ENCODE results near the gene COMP. TPM values are rescaled to one million over a fixed set of nuclear protein-coding genes. Genes with fewer than 3 reads are reported as not detected.

COMP gene
- polyA plus RNA-seq, 1 experiment, result 9.2 TPM

GRCh38 chr19:18771328-18772242, 19.5 kb downstream of the COMP start:
- H3K36me3 ChIP-seq (ENCODE audit: control insufficient read depth, insufficient read depth, low read length), result peaks cover 1% of the 10 kb centered on the region; the same call in 1 of the 2 replicates
- H3K4me3 ChIP-seq (ENCODE audit: low read depth, low read length), result no peak overlapping the region
- TF ChIP-seq, protein P1, sequence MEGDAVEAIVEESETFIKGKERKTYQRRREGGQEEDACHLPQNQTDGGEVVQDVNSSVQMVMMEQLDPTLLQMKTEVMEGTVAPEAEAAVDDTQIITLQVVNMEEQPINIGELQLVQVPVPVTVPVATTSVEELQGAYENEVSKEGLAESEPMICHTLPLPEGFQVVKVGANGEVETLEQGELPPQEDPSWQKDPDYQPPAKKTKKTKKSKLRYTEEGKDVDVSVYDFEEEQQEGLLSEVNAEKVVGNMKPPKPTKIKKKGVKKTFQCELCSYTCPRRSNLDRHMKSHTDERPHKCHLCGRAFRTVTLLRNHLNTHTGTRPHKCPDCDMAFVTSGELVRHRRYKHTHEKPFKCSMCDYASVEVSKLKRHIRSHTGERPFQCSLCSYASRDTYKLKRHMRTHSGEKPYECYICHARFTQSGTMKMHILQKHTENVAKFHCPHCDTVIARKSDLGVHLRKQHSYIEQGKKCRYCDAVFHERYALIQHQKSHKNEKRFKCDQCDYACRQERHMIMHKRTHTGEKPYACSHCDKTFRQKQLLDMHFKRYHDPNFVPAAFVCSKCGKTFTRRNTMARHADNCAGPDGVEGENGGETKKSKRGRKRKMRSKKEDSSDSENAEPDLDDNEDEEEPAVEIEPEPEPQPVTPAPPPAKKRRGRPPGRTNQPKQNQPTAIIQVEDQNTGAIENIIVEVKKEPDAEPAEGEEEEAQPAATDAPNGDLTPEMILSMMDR (IDR thresholded peaks at IDR 0.05; ENCODE audit: insufficient read depth, low read depth, low read length), result peak; percentile 29; the same call in 1 of the 2 replicates
- no peak for DNase-seq (ENCODE audit: low read depth)
- ChIA-PET POLR2A (no interaction called here), CTCF (interaction anchor here (1.3 kb wide), 1 partner anchor 76 kb away, joined by 5 read pairs; no protein-coding TSS in a partner anchor)
- H3K27me3 ChIP-seq (ENCODE audit: control insufficient read depth, insufficient read depth, low read length), result no peaks in the 10 kb centered on the region

- Histone ChIP-seq H3K4me3 (ENCODE audit: low read depth, low read length) (no peak overlapping the region), H3K27me3 (ENCODE audit: control insufficient read depth, insufficient read depth, low read length) (no peaks in the 10 kb centered on the region), H3K36me3 (ENCODE audit: control insufficient read depth, insufficient read depth, low read length) (peaks cover 1% of the 10 kb centered on the region; the same call in 1 of the 2 replicates)
- CTCF ChIA-PET, result interaction anchor here (1.3 kb wide), 1 partner anchor 77 kb away, joined by 5 read pairs; no protein-coding TSS in a partner anchor
- POLR2A ChIA-PET, result no interaction called here
- TF ChIP-seq, protein P1 (IDR thresholded peaks at IDR 0.05; ENCODE audit: insufficient read depth, low read depth, low read length), result no peak
- DNase-seq (ENCODE audit: low read depth), result no peak
Observed at GRCh38 chr19:18770663-18771327, 20.3 kb downstream of the COMP start.

DNA sequence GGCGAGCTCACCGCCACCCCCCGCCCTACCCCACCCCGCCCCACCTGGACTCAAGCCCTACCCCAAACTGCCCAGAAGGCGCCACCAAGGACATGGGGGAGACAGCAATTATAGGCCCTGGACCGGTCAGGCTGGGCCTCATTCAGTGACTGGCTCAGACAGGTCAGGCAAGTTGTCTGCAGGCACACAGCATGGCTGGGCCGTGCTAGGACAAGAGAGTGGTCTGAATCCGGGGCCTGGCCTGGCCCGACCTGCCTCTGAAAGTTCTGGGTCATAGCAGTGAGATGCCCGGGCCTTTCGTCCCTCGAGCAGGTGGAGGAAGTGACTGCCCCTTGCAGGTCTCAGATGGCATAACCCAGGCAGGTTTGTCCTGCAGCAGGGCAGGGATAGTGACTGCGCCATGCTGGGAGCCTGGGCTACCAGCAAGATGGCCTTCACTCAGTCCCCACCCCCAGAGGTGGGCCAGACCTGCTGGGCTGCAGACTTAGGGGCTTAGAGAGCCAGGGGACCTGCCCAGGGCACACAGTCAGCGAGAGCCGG, 21.0 kb downstream of the COMP start:
- Histone ChIP-seq H3K36me3 (ENCODE audit: control insufficient read depth, insufficient read depth, low read length) (peaks cover 1% of the 10 kb centered on the region; the same call in 1 of the 2 replicates), H3K4me3 (ENCODE audit: low read depth, low read length) (no peak overlapping the region), H3K27me3 (ENCODE audit: control insufficient read depth, insufficient read depth, low read length) (no peaks in the 10 kb centered on the region)
- ChIA-PET POLR2A (no interaction called here), CTCF (interaction anchor here (1.3 kb wide), 1 partner anchor 77 kb away, joined by 3 read pairs; no protein-coding TSS in a partner anchor)
- TF ChIP-seq, protein P1 (IDR thresholded peaks at IDR 0.05; ENCODE audit: insufficient read depth, low read depth, low read length), result no peak
- DNase-seq (ENCODE audit: low read depth), result no peak

GRCh38 chr19:18768997-18769891, 21.9 kb downstream of the COMP start:
- H3K4me3 ChIP-seq (ENCODE audit: low read depth, low read length), result no peak overlapping the region
- CTCF ChIA-PET, result interaction anchor here (1.3 kb wide), 1 partner anchor 78 kb away, joined by 3 read pairs; no protein-coding TSS in a partner anchor
- no peaks in the 10 kb centered on the region for H3K27me3 ChIP-seq (ENCODE audit: control insufficient read depth, insufficient read depth, low read length)
- peaks cover 1% of the 10 kb centered on the region; the same call in 1 of the 2 replicates for H3K36me3 ChIP-seq (ENCODE audit: control insufficient read depth, insufficient read depth, low read length)
- POLR2A ChIA-PET, result interaction anchor here (0.7 kb wide), 1 partner anchor 352 kb away, joined by 3 read pairs; no protein-coding TSS in a partner anchor
- no peak for DNase-seq (ENCODE audit: low read depth)
- TF ChIP-seq, protein P1 (IDR thresholded peaks at IDR 0.05; ENCODE audit: insufficient read depth, low read depth, low read length), result no peak
